Amniotic epithelial cell (primary cell): ENCODE results near the gene CHST10.
"Not testable (repeated sequence)": the region's sequence is repeated elsewhere in the genome, so short reads cannot be mapped to it uniquely, and the experiment has no call there.

Source experiments
- DNase-seq: peaks from one replicate; pipeline ENCODE4 v3.0.0-alpha.2; 2010; ENCODE audit warnings: low read depth

Gene CHST10

GRCh38 chr2:100392715-100393114 lies 24.8 kb downstream of the CHST10 start:
- DNase-seq = no peak

DNA sequence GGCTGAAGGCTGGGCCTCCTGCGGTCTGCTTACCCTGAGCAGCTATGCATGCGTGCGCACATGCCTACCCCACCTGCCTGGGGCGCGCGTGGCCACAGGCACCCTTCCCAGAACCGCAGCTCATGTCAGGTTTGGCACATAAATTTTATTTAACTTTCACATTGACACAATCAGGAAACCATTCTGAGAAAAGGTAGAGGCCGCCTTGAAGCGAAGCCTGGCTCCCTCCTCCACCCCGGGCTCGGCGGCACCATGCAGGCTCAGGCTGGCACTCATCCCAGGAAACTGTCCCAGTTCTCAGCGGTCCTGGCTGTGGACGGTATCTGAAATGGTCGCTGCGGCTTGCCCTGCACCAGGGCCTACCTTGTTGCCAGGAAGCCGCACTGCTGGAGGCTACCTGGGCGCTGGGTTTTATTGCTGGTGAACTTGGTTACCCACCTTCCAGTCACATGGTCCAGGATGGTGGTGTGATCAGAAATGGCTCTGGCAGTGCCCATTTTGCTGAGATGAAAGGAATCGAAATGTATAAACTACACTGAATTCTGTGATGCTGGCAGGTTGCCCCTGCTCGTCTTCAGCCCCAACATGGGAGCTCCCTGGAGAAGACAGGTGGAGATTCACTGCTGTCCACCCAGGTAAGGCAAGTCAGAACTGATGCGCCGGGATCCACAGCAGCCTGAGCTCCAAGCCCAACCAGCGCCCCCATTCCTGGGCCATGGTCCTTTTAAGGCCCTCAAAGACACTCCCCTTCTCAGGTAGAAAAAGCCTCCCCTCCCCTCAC lies 25.5 kb downstream of the CHST10 start:
- DNase-seq = no peak

GRCh38 chr2:100390001-100390940 lies 27.2 kb downstream of the CHST10 start:
- no peak for DNase-seq

GRCh38 chr2:100388703-100389102 lies 28.8 kb downstream of the CHST10 start:
- DNase-seq = no peak

DNA sequence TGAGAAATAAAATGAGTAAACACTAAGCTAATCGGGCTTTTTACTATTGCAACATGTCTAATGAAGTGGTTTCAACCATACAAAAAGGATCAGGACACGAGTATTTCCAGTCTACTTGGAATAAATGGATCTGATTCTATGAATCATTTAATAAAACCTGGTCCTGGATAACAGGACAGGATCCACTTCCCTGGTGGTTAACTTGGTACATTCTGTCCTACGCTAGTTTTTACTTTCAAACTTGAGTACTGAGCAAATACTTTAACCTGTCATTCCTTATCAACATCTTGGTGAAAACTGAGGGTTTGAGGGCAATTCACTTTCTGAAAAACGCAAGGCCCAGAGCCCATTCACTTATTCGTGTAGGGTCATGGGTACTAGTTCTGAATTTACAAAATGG lies 33.5 kb downstream of the CHST10 start:
- no peak for DNase-seq

GRCh38 chr2:100383306-100383705 lies 34.2 kb downstream of the CHST10 start:
- no peak for DNase-seq

DNA sequence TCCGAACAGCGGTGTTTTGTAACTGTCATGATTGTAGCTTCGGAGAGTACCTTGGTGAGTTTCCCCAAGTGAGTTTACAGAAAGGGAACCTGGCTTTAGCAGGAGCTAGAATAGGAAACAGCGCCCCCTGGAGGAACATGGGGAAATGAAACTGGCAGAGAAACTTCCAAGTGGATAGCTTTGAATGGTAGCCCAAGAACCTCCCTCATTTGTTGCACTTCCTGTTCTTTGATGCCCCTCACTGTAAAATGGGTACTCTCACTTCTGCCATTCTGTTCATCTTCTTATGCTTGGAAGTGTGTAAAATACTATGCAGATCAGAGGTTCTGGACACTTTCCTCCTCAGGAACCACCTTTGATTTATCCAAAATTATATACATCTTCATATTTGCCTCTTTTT lies 36.2 kb downstream of the CHST10 start:
- DNase-seq = peak; percentile 73

GRCh38 chr2:100380681-100381080 lies 36.8 kb downstream of the CHST10 start:
- DNase-seq = no peak

GRCh38 chr2:100376836-100377235 lies 40.6 kb downstream of the CHST10 start:
- DNase-seq = no peak

DNA sequence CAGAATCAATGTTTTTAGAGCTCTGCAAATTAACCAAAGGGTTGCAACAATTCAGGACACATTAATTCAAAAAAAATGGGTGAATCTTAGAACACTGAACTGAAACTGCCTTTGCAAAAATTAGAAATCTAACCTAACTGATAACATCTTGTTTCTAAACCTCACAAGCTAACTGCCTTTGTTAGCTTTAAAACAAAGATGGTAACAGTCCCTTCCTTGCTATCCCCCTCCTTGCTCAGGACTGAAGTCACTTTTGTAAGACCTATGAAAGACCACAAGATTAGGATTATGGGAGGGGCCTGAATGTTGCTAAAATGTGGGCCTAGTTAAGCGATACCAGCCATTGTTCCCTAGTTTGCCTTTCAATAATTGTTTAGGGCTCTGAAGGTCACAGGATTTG lies 50.3 kb downstream of the CHST10 start:
- DNase-seq = no peak

DNA sequence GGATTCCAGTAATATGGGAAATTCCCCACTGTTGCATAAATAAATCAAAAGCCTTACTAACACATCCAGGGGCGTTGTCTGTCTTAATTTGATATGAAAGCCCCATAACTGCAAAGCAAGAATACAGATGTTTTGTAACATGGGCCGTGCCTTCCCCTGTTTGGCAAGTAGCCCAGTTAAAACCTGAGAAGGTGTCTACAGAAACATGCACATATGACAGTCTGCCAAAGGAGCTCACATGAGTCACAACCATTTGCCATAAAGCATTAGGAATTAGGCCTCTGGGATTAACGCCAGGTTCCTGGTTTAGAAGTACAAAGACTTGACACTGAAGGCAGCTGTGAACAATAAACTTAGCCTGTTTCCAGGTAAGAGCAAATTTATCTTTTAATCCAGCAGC lies 52.0 kb downstream of the CHST10 start:
- peak; percentile 68 for DNase-seq

DNA sequence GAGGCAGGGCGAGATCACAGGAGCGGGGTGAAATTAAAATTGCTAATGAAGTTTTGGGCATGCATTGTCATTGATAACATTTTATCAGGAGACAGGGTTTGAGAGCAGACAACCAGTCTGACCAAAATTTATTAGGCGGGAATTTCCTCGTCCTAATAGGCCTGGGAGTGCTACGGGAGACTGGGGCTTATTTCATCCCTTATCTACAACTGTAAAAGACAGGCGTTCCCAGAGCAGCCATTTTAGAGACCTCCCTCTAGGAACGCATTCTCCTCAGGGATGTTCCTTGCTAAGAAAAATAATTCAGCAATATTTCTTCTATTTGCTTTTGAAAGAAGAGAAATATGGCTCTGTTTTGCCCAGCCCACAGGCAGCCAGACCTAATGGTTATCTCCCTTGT lies 55.2 kb downstream of the CHST10 start:
- DNase-seq = not testable (repeated sequence)

GRCh38 chr2:100359576-100359975 lies 57.9 kb downstream of the CHST10 start:
- DNase-seq = no peak

GRCh38 chr2:100358554-100358953 lies 58.9 kb downstream of the CHST10 start:
- no peak for DNase-seq

DNA sequence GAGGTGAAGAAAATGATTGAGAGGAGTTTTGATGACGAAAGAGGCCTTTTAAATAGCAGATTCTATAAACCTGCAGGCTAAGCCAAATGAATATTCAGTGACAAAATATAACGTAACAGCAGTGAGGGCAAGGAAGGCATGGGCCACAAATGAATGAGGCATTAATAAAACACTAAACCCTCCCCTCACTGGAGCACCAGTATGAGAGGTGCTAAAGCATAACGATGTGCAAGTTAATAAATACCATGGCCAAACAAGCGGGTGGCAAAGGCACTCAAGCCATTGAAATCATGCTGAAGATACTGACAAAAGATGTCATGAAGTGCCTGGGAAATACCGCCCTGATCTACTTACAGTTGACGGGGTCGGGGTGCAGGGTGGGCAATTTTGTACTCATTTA lies 64.9 kb downstream of the CHST10 start:
- no peak for DNase-seq

DNA sequence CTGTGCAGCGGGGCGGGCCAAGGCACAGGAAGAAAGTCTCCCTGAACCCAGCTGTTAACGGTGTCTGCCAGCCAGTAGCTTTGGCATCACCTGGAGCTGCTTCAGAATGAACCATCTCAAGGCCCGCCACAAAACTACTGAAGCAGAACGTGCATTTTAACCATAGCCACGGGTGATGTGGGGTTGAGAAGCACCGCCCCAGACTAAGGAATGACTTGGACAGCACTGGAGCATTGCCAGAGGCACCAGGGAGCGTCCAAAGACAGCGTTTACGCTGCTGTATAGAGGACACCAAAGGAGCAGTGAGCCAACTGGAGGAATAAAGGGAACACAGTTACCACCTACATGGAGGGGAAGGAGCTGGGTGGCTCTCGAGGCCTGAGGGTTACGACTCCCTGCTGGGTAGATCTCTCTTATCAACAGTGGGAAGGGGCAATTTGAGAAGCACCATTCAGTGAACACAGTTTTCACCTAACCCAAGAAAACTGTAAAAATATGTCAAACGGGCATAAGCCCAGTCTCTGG lies 66.7 kb downstream of the CHST10 start:
- no peak for DNase-seq

DNA sequence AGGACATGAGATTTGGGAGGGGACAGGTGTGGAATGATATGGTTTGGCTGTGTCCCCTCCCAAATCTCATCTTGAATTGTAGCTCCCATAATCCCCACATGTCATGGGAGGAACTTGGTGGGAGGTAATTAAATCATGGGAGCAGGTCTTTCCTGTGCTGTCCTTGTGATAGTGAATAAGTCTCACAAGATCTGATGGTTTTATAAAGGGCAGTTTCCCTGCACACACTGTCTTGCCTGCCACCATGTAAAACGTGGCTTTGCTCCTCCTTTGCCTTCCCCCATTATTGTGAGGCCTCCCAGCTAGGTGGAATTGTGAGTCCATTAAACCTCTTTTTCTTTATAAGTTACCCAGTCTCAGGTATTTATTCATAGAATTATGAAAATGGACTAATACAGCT lies 72.3 kb downstream of the CHST10 start:
- DNase-seq = not testable (repeated sequence)

DNA sequence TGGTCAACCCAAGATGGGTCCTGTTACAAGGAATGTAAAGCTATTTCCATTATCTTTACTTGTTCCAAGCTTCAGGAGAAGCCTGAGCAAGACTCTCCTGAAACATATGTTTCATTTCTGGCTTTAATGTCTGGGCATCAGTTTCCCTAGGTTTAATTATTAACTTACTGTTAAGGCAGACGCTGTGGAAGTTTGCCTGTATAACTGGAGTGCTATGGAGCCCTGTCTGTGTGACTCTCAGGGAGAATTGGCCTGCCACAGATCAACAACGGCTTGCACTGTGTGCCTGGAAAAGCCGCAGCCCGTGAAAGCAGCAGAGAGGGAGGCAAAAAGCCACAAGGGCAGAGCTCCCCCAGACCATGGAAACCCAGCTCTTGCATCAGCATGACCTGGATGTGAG lies 73.0 kb downstream of the CHST10 start:
- DNase-seq = no peak

- not testable (repeated sequence) for DNase-seq
These were observed 75.0 kb downstream of the CHST10 start for GRCh38 chr2:100342466-100342865.
